GM19240 (cell line): ENCODE measurements around the gene PNCK.

ENCODE experiments used
- DNase-seq: peaks from one replicate; pipeline ENCODE4 v3.0.0; 2011; ENCODE audit warnings: low spot score; ENCODE audit not compliant: insufficient read length

Gene PNCK

DNA sequence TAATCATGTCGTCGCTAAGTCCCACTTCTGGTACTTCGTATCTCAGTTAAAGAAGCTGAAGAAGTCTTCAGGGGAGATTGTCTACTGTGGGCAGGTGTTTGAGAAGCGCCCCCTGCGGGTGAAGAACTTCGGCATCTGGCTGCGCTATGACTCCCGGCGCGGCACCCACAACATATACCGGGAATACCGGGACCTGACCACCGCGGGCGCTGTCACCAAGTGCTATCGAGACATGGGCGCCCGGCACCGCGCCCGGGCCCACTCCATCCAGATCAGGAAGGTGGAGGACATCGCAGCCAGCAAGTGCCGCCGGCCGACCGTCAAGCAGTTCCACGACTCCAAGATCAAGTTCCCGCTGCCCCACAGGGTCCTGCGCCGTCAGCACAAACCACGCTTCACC lies 11.3 kb downstream of the PNCK start:
- DNase-seq: no peak

DNA sequence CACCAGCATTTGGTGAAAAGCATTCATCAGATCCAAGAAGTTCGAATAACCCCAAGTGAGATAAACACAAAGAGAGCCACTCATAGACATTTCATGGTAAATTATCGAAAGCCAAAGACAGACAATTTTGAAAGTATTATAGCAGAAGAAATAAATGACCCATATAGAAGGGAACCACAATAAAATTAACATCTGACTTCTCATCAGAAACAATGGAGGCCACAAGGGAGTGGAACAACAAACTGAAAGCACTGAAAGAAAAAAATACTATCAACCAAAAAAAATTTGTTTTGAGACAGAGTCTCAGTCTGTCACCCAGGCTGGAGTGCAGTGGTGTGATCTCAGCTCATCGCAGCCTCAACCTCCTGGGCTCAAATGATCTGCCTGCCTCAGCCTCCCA lies 14.3 kb downstream of the PNCK start:
- DNase-seq: no peak

DNA sequence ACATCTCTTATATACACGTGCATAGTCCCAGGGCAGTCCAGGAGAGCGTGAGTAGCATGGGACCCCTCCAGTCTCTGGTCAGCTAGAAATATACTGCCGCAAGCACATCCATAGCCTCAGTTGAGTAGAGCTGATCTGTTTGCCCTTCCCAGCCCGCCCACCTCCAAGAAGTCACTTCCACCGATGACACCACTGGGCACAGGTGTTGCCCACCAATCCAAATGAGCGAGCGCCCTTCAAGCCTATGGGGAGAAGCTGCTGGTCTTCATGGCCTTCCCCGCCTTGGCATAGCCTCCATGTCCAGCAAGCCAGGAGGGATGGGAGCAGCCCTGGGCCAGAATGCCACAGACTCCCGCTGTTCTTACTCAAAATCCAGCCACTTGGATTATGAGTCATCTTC lies 16.5 kb downstream of the PNCK start:
- DNase-seq: no peak

DNA sequence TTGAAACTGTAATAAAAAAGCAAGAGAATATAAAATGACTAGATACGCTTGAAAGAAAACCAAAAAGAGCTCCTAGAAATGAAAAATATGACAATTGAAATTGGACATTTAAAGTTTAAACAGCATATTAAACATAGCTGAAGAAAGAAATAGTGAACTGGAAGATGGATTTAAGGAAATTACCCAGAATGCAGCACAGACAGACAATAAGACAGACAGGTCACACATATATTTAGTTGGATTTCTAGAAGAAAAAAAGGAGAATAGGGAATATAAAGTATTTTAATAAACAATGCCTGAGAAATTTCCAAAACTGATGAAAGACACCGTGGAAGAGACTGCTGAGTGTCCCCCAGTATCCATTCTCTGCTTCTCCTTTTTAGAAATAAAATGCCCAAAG lies 20.1 kb downstream of the PNCK start:
- no peak for DNase-seq

- DNase-seq: no peak
Measured at GRCh38 chrX:153651540-153652079, 22.0 kb downstream of the PNCK start.

DNA sequence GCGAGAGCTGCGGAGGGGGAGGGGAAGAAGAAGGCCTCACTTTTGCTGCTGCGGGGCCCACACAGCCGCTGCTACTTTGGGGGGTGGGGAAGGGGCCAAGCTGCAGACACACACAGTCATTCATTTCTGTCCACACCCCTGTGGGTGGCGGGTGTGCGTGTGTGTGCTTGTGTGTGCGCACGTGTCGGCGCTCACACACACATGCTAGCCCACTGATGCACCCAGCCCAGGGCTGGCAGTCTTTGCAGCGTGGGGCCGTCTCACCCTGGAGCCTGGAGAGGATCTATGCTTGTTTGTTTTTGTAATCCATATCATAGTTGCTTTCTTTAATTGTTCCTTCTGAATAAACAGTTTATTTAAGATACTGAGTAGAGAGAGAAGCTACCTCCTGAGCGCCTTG lies 22.7 kb downstream of the PNCK start:
- no peak for DNase-seq

DNA sequence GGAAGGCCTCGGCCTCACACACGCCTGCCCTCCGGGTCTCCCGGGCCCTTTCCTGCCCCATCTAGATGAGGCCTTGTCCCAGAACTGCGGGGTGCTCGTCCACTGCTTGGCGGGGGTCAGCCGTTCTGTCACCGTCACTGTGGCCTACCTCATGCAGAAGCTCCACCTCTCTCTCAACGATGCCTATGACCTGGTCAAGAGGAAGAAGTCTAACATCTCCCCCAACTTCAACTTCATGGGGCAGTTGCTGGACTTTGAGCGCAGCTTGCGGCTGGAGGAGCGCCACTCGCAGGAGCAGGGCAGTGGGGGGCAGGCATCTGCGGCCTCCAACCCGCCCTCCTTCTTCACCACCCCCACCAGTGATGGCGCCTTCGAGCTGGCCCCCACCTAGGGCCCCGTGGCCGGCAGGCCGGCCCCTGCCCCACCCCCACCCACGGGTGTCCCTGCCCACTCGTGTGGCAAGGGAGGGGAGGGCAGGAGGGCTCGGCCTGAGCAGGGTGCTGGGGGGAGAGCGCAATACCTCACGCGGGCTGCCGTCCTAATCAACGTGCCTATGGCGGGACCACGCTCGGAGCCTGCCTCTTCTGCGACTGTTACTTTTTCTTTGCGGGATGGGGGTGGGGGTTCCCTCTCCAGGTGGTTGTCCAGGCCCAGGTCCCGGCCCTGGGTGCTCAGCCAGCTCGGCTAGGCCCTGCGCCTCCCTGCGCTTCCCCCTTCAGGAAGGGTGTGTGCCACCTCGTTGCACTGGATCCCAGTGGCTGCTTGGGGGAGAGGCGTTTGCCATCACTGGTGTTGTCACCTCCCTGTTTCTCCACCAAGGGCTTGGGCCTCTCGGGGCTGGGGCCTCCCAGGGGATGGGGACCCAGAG lies 23.5 kb downstream of the PNCK start:
- no peak for DNase-seq

- peak; percentile 57 for DNase-seq
Measured at GRCh38 chrX:153649178-153649914, 24.3 kb downstream of the PNCK start.

- DNase-seq: no peak
Measured at GRCh38 chrX:153648358-153649177, 25.0 kb downstream of the PNCK start.

DNA sequence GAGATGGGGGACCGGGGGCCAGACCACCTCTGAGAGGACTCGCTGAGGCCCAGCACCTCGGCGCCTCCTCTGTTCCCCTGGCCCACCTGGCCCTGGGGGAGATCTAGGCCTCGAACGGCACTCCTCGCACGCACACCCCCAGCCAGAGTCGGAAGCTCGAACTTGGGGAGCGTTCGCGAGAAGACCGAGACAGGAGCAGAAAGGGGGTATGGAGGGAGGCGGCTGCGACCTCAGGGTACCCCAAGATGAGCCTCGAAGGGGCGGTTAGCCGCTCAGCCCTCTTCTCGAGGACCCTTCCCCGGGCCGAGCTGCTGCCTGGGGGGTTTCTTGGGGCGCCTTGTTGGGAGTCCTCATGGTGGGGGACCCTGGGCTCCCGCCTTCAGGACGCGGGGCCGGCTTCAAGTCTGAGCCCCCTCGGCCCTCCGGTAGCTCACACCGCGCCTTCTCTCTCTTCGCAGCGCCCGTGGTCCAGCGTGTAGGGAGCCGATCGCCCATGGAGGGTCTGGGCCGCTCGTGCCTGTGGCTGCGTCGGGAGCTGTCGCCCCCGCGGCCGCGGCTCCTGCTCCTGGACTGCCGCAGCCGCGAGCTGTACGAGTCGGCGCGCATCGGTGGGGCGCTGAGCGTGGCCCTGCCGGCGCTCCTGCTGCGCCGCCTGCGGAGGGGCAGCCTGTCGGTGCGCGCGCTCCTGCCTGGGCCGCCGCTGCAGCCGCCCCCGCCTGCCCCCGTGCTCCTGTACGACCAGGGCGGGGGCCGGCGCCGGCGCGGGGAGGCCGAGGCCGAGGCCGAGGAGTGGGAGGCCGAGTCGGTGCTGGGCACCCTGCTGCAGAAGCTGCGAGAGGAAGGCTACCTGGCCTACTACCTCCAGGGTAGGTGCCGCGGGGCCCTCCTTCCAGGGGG lies 25.9 kb downstream of the PNCK start:
- no peak for DNase-seq

DNA sequence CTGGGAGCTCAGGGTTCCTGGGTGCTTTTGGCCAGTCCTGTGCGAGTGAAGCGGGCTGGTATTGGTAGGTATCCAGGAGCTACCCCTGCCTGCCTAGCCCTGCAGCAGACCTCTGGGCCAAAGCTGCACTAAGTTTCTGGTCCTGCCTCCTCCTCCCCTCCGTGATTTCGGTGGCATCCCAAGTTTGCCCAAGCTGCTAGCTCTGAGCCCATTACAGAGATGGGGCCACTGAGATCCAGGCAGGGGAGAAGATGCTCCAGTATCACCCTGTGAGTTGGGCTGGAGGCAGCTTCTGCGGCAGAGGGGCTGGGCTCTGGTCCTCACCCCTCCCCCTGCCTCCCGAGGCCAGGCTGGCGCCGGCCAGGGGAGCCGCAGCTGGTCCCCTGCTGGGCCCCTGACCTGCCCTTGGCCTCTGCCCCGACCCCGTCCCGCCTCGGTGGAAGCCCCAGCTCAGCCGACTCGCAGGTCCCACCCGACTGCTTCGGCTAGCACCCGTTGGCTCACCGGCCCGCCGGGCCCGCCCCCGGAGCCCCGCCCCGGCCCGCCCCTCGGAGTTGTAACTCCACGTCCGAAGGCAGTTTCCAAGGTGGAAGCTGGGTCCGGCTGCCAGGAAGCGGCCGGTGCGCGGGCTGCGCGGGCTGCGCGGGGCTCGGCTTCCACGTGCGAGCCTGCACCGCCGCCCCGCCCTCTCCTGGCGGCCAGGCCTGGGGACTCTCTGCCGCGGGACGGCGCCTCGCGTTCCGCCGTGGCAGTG lies 26.8 kb downstream of the PNCK start, which contains the start of gene DUSP9:
TSS of gene DUSP9 (plus strand) at position 584 of the 754 bp plus-strand sequence. CDS start 751 bp downstream, outside the sequence.
- DNase-seq: no peak

DNA sequence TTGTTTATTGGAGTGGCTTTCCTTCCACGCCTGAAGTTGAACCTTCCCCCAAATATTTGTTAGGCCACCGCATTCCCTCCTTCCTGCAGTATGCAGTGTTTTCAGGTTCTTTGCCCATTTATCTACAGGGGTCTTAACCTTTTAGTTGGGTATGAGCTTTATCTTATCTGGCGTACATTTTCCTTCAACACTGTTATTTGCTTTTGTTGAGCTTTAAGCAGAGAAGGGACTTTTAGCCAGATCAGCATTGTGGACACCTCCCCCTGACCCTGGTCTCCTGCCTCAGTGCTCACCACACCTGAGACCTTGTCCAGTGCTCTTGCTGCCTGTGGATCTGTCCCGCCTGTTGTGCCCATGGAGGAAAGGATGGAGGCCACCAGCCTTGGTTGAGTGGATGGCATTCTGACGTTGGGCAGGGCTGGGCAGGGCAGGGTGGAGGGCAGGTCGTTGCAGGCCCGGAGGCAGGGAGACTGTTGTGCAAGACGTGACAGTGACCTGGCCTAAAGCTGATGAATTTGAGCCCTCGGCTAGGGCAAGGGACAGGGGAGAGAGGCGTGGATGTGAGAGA lies 27.6 kb downstream of the PNCK start:
- DNase-seq: no peak

GRCh38 chrX:153645151-153645550 lies 28.5 kb downstream of the PNCK start:
- no peak for DNase-seq

GRCh38 chrX:153644356-153645125 lies 29.1 kb downstream of the PNCK start:
- no peak for DNase-seq

DNA sequence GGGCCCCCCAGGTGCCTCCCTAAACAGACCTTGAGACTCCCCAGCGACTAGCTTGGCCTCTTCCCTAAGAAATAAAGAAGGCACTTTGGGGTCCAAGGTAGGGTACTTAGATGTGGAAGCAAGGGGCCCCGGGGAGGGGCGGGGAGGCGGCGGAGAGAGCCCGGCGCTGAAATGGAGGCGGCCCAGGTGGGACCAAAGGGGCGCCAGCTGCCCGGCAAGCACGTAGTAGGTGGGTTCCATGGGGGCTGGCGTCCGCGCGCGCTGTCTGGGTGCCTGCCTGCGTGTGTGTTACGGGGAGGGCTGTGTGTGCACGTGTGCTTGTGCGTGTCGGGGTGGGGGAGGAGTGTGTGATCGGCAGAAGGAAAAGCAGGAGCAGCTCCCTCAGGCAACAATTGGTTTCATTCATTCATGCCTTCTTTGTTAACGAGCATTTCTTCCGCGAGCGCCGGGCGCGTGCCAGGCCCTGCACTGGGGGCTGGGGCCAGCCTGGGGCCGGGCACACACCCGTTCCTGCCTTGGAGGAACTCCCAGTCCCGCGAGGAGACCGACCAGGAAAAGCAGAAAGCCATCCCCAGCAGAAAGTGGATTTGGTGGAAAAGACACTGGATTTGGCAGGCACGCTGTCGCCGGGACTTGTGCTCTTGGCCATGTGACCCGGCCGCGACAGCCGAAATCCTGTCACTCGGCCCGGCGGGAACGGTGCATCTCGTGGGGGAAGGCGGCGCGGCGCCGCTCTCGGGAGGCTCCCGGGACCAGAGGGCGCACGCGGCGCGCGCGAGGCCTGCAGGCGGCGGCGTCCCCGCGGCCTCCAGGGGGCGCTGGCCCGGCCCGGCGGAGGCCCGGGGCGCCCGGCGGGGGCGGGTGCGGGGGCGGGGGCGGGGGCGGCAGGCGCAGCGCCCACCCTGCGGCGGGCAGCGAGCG lies 29.9 kb downstream of the PNCK start:
- DNase-seq: no peak

DNA sequence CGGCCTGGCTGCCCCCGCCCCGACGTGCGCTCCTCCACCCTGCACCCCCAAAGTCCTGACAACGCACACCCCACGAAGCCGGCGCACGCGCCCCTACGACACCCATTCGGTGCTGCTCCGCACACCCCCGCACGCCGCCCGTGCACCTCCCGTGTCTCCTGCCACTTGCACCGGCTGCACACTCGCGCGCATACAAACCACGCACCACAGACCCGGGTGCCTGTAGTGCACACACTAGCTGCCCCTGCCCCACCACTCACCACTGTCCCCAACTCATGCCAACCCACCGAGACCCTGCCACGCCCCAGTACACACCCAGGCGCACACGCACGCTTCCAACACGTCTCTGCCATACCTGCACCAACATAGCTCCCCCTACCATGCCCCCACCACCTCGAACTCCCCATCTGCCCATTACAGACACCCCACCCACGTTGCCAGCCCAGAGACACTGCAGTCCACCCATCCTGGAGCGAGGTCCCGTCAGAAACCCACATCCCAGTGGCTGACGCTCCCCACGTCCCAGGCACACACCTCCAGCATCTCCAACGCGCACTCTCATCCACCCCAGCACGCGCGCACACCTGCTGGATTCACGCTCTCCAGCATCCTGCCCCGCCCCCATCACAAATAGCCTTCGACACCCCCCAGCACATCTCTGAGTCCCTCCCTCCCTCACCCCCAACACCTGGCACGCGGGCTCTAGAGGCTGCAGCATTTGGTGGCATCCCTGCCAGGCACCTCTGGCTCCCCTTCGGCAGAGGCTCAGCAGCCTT lies 30.8 kb downstream of the PNCK start:
- no peak for DNase-seq
